ENCODE results near the gene PCK1. TPM values are rescaled to one million over a fixed set of nuclear protein-coding genes. Genes with fewer than 3 reads are reported as not detected.

PCK1 gene
- total RNA-seq, 1 donor from 2014 or later = not detected

- Mint-ChIP-seq H3K9me3 (ENCODE audit: unreplicated experiment) (no peaks in the 10 kb centered on the region), H3K4me1 (ENCODE audit: unreplicated experiment) (no peaks in the 10 kb centered on the region), H3K27ac (ENCODE audit: unreplicated experiment) (no peak overlapping the region), H3K27me3 (ENCODE audit: unreplicated experiment) (peaks cover 2% of the 10 kb centered on the region), H3K4me3 (ENCODE audit: unreplicated experiment) (no peak overlapping the region), H3K36me3 (ENCODE audit: low read depth, unreplicated experiment) (no peaks in the 10 kb centered on the region)
- no peak for TF ChIP-seq CTCF (IDR thresholded peaks at IDR 0.05; ENCODE audit: unreplicated experiment)
- DNase-seq (ENCODE audit: low spot score) = no peak
Measured at GRCh38 chr20:57591289-57592229, 30.6 kb downstream of the PCK1 start.

DNA sequence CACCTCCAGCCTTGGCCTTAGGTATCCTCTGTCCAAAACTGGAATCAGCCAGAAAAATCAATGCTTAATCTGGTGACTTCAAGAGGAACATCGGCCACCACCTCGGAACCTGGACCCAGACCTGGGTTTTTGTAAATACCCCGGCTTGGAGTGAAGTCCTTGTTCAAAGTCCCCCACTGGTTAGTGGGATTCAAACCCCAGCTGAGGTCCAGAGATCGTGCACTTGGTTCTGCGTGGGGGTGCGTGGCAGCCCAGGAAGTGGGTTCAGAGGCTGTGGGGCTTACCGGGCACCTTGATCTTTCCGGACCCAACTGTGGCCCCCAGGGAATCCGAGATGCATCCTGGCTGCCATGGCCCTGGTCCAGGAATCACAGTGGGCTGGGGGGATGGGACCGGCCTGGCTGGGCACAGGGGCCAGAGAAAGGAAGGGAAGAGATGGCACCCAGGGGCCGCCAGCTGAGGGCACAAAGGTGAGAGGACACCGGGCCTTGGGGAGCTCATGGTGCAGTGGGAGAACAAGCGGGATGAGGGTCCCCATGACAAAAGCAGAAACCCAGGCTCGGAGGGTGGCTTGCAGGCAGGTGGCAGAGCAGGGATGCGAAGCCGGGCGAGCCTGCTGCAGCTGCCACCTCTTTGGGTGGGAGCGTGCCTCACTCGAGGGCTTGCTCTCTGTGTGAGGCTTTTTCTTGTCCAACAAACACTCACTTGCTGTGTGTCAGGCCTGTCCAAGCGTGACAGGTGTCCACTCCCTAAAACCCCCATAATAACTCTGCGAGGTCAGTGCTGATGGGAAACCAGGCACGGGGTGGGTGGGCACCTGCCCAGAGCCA lies 31.6 kb downstream of the PCK1 start:
- no peak for TF ChIP-seq CTCF (IDR thresholded peaks at IDR 0.05; ENCODE audit: unreplicated experiment)
- no peak for DNase-seq (ENCODE audit: low spot score)
- Mint-ChIP-seq H3K4me3 (ENCODE audit: unreplicated experiment) (no peak overlapping the region), H3K4me1 (ENCODE audit: unreplicated experiment) (no peaks in the 10 kb centered on the region), H3K27ac (ENCODE audit: unreplicated experiment) (no peak overlapping the region), H3K27me3 (ENCODE audit: unreplicated experiment) (peaks cover 2% of the 10 kb centered on the region), H3K36me3 (ENCODE audit: low read depth, unreplicated experiment) (no peaks in the 10 kb centered on the region), H3K9me3 (ENCODE audit: unreplicated experiment) (no peaks in the 10 kb centered on the region)

- no peak for DNase-seq (ENCODE audit: low spot score)
- no peak overlapping the region for H3K27ac Mint-ChIP-seq (ENCODE audit: unreplicated experiment)
Measured at GRCh38 chr20:57593134-57593886, 32.4 kb downstream of the PCK1 start.

More at GRCh38 chr20:57593134-57593886, 32.4 kb downstream of the PCK1 start:
- no peaks in the 10 kb centered on the region for H3K36me3 Mint-ChIP-seq (ENCODE audit: low read depth, unreplicated experiment)
- H3K27me3 Mint-ChIP-seq (ENCODE audit: unreplicated experiment) = no peaks in the 10 kb centered on the region
- no peak for TF ChIP-seq CTCF (IDR thresholded peaks at IDR 0.05; ENCODE audit: unreplicated experiment)
- no peaks in the 10 kb centered on the region for H3K4me1 Mint-ChIP-seq (ENCODE audit: unreplicated experiment)
- no peak overlapping the region for H3K4me3 Mint-ChIP-seq (ENCODE audit: unreplicated experiment)
- no peaks in the 10 kb centered on the region for H3K9me3 Mint-ChIP-seq (ENCODE audit: unreplicated experiment)

Measured in endothelial cell (in vitro differentiated cells).